ENCODE results near the gene FAM120B.

- TF ChIP-seq CTCF (IDR thresholded peaks at IDR 0.05), result no peak
- TF ChIP-seq EZH2 (IDR thresholded peaks at IDR 0.05), result peak; percentile 15
Measured at GRCh38 chr6:170295510-170296422, 10.8 kb upstream of the FAM120B start.
